GM12875 (cell line): Measurements from ENCODE around the gene KIF25.

Experiments used
- H3K4me3 ChIP-seq: one replicate; pipeline ENCODE4 v1.5.1; 2011; ENCODE audit warnings: low read depth, low read length, control low read depth
- CTCF ChIP-seq: IDR thresholded peaks from 2 replicates; pipeline ENCODE4 v1.5.1; 2011; ENCODE audit warnings: low read depth, mild to moderate bottlenecking, control low read depth, inconsistent platforms, low read length, moderate library complexity, borderline replicate concordance; ENCODE audit not compliant: insufficient read depth

Gene KIF25

GRCh38 chr6:168050225-168050880 lies 52.9 kb downstream of the KIF25 start:
- no peak overlapping the region for H3K4me3 ChIP-seq
- no peak for TF ChIP-seq CTCF

DNA sequence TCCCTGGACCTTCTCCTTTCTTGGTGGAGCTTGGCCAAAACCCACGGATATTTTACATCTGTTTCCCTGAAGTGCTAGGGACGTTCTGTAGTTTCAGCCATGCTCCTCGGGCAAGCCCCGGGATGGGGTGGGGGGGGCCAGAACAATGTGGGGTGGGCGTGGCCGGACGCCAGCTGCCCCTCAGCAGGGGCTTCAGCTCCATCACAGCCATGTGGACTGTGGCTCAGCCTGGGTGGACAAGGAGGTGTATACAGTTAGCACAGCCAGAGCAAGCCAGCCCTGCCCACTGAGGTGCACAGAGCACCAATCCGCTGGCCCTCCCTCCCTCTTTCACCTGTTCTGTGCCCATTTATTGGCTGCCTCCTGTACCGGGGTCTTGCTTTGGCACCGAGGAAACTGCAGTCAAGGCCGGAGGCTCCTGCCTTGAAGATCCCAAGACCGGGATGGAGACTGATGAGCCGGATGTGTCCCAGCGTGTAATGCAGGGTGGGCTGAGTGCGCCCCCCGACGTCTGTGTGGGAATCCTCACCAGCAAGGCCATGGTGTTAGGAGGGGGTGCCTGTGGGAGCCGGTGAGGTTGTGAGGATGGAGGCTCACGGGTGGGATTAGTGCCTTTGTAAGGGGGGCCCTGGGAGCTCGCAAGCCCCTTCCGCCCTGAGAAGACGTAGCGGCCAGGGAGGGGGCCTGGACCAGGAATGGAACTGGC lies 53.6 kb downstream of the KIF25 start:
- 0 out of 2 replicates have a peak, but pooled peaks have one; percentile 6 for TF ChIP-seq CTCF
- H3K4me3 ChIP-seq, result no peak overlapping the region

GRCh38 chr6:168051648-168052047 lies 54.2 kb downstream of the KIF25 start:
- H3K4me3 ChIP-seq, result no peak overlapping the region
- TF ChIP-seq CTCF, result no peak

DNA sequence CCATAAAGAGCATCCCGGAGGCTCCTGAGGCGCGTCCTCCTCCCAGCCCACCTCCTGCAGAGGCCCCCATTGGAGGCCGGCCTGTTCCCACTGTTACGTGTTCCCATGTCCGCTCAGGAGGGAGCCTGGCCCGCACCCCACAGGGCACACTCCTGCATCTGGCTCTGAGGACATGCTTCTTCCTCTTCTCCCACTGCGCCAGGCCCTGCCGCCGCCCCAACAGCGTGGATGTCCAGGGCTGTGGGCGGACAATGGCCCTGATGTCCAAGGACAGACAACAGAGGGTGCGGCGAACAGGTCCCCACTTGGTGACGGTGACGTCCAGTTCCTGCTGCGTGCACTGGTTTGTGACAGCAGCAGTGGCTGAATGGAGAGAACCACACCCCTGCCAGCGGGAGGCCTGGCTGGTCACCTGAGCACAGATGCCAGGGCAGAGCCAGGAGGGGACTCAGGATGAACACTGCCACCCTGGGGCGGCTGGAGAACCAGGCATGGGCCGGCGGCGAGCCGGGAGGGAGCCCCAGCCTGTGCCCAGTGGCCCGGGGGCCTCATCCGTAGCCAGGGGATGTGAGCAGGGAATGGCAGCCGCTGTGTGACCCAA lies 54.9 kb downstream of the KIF25 start:
- no peak for TF ChIP-seq CTCF
- H3K4me3 ChIP-seq, result no peak overlapping the region

- no peak for TF ChIP-seq CTCF
- H3K4me3 ChIP-seq, result no peak overlapping the region
Observed at GRCh38 chr6:168053086-168053956, 55.9 kb downstream of the KIF25 start.

- H3K4me3 ChIP-seq, result no peak overlapping the region
- no peak for TF ChIP-seq CTCF
Observed at GRCh38 chr6:168053957-168054471, 56.5 kb downstream of the KIF25 start.
